SK-N-SH treated with all-trans-retinoic acid at 6 μM for 48 hours (cell line): ENCODE measurements around the gene KRTAP10-2.

ENCODE experiments used
- ARNTL ChIP-seq: fragments of 450-650 bp; formaldehyde crosslinking; IDR thresholded peaks from 2 replicates; pipeline ENCODE4 v1.5.0; 2020; ENCODE audit warnings: low read depth, mild to moderate bottlenecking, moderate library complexity, borderline replicate concordance
- CREB5 ChIP-seq: fragments of 250-450 bp; sonication (Bioruptor Pico); IDR thresholded peaks from 2 replicates; pipeline ENCODE4 v1.5.1; 2020; ENCODE audit warnings: low read depth, mild to moderate bottlenecking, moderate library complexity
- CSDC2 ChIP-seq: fragments of 250-450 bp; sonication (Bioruptor Pico); IDR thresholded peaks from 2 replicates; pipeline ENCODE4 v1.5.0; 2020; ENCODE audit warnings: mild to moderate bottlenecking, moderate library complexity
- GLIS3 ChIP-seq: fragments of 250-450 bp; sonication (Bioruptor Pico); IDR thresholded peaks from 2 replicates; pipeline ENCODE4 v1.5.0; 2020; ENCODE audit warnings: mild to moderate bottlenecking, moderate library complexity
- PATZ1 ChIP-seq: fragments of 250-450 bp; sonication (Bioruptor Pico); IDR thresholded peaks from 2 replicates; pipeline ENCODE4 v1.8.0; 2020; ENCODE audit warnings: mild to moderate bottlenecking, moderate library complexity, borderline replicate concordance
- RARB ChIP-seq: fragments of 250-450 bp; sonication (Bioruptor Pico); IDR thresholded peaks from 2 replicates; pipeline ENCODE4 v1.8.0; 2021; ENCODE audit warnings: mild to moderate bottlenecking, moderate library complexity
- TOX ChIP-seq: fragments of 250-450 bp; sonication (Bioruptor Pico); IDR thresholded peaks from 2 replicates; pipeline ENCODE4 v1.8.0; 2021; ENCODE audit warnings: mild to moderate bottlenecking, moderate library complexity, borderline replicate concordance
- TSHZ2 ChIP-seq: fragments of 250-450 bp; sonication (Bioruptor Pico); IDR thresholded peaks from 2 replicates; pipeline ENCODE4 v1.5.0; 2020; ENCODE audit warnings: mild to moderate bottlenecking, moderate library complexity
- ZC3H10 ChIP-seq: fragments of 250-450 bp; sonication (Bioruptor Pico); IDR thresholded peaks from 2 replicates; pipeline ENCODE4 v1.5.1; 2021; ENCODE audit warnings: mild to moderate bottlenecking, moderate library complexity
- ZFP3 ChIP-seq: fragments of 250-450 bp; sonication (Bioruptor Pico); IDR thresholded peaks from 2 replicates; pipeline ENCODE4 v1.5.0; 2020; ENCODE audit warnings: mild to moderate bottlenecking, moderate library complexity
- ZFP30 ChIP-seq: fragments of 450-650 bp; formaldehyde crosslinking; IDR thresholded peaks from 2 replicates; pipeline ENCODE4 v1.5.0; 2022; ENCODE audit warnings: mild to moderate bottlenecking, moderate library complexity
- ZNF8 ChIP-seq: fragments of 450-650 bp; formaldehyde crosslinking; IDR thresholded peaks from 2 replicates; pipeline ENCODE4 v1.5.0; 2020; ENCODE audit warnings: mild to moderate bottlenecking, moderate library complexity

GRCh38 chr21:44596068-44596725 is 44.9 kb upstream of the KRTAP10-2 start:
- TF ChIP-seq TOX (CRISPR knock-in tag) (no peak), PATZ1 (CRISPR knock-in tag) (no peak), ZFP30 (CRISPR knock-in tag) (no peak), ZNF8 (no peak), ZFP3 (CRISPR knock-in tag) (no peak), CSDC2 (CRISPR knock-in tag) (no peak), TSHZ2 (CRISPR knock-in tag) (no peak), ARNTL (CRISPR knock-in tag) (no peak), GLIS3 (no peak), ZC3H10 (no peak), RARB (no peak), CREB5 (CRISPR knock-in tag) (no peak)
